HG02973 (cell line): Measurements from ENCODE around the gene SNRPA.

Source experiments
- ATAC-seq: cut with Tn5 transposase; IDR thresholded peaks from one replicate; pipeline ENCODE4 v1.9.1; 2021; ENCODE audit warnings: moderate library complexity; ENCODE audit not compliant: unreplicated experiment

Gene SNRPA

GRCh38 chr19:40800339-40800996 is 49.5 kb downstream of the SNRPA start:
- no peak for ATAC-seq

GRCh38 chr19:40800997-40801377 is 50.0 kb downstream of the SNRPA start:
- ATAC-seq, result no peak

GRCh38 chr19:40801426-40802299 is 50.7 kb downstream of the SNRPA start:
- no peak for ATAC-seq

GRCh38 chr19:40802300-40803169 is 51.5 kb downstream of the SNRPA start:
- ATAC-seq, result no peak

- ATAC-seq, result no peak
Observed at GRCh38 chr19:40803170-40803856, 52.3 kb downstream of the SNRPA start.

GRCh38 chr19:40803857-40804782 is 53.1 kb downstream of the SNRPA start:
- ATAC-seq, result no peak

- no peak for ATAC-seq
Observed at GRCh38 chr19:40804783-40805242, 53.8 kb downstream of the SNRPA start.

- ATAC-seq, result no peak
Observed at GRCh38 chr19:40805258-40805868, 54.4 kb downstream of the SNRPA start.

- no peak for ATAC-seq
Observed at GRCh38 chr19:40806423-40807146, 55.6 kb downstream of the SNRPA start.

GRCh38 chr19:40807147-40808020 is 56.4 kb downstream of the SNRPA start:
- no peak for ATAC-seq

- ATAC-seq, result no peak
Observed at GRCh38 chr19:40808021-40808325, 57.0 kb downstream of the SNRPA start.

GRCh38 chr19:40808497-40808896 is 57.5 kb downstream of the SNRPA start:
- ATAC-seq, result no peak

GRCh38 chr19:40809358-40810086 is 58.5 kb downstream of the SNRPA start:
- no peak for ATAC-seq

GRCh38 chr19:40810160-40810559 is 59.2 kb downstream of the SNRPA start:
- ATAC-seq, result no peak

GRCh38 chr19:40810649-40811408 is 59.8 kb downstream of the SNRPA start:
- peak; percentile 60 for ATAC-seq
